Endodermal cell (in vitro differentiated cells): Measurements from ENCODE around the gene EPHA4. TPM values are rescaled to one million over a fixed set of nuclear protein-coding genes. Genes with fewer than 3 reads are reported as not detected.

Experiments
- DNase-seq: peaks from one replicate; pipeline ENCODE4 v3.0.0-alpha.2; 2017
- H3K27ac ChIP-seq: 2 replicates; pipeline ENCODE4 v1.5.1; 2013; ENCODE audit warnings: mild to moderate bottlenecking, low read depth, low read length, moderate library complexity
- H3K27me3 ChIP-seq: 2 replicates; pipeline ENCODE4 v1.6.1; 2013; ENCODE audit warnings: mild to moderate bottlenecking, low read length, moderate library complexity; ENCODE audit not compliant: insufficient read depth, control insufficient read depth, poor library complexity, severe bottlenecking
- H3K36me3 ChIP-seq: 2 replicates; pipeline ENCODE4 v1.7.0; 2013; ENCODE audit warnings: mild to moderate bottlenecking, low read length, moderate library complexity; ENCODE audit not compliant: control insufficient read depth, insufficient read depth
- H3K4me1 ChIP-seq: one replicate; pipeline ENCODE4 v1.7.0; 2013; ENCODE audit warnings: low read length; ENCODE audit not compliant: control insufficient read depth, insufficient read depth
- H3K4me3 ChIP-seq: 2 replicates; pipeline ENCODE4 v1.5.1; 2013; ENCODE audit warnings: mild to moderate bottlenecking, low read length, moderate library complexity
- H3K9ac ChIP-seq: 2 replicates; pipeline ENCODE4 v1.6.1; 2013; ENCODE audit warnings: mild to moderate bottlenecking, low read length, moderate library complexity; ENCODE audit not compliant: poor library complexity, severe bottlenecking; ENCODE audit errors: extremely low read depth
- H3K9me3 ChIP-seq: 2 replicates; pipeline ENCODE4 v1.6.1; 2013; ENCODE audit warnings: mild to moderate bottlenecking, low read length, moderate library complexity; ENCODE audit not compliant: control insufficient read depth
- H3K27ac Mint-ChIP-seq: 2 replicates; pipeline ENCODE4 v1.8.0; 2020; ENCODE audit warnings: mixed read lengths
- H3K27me3 Mint-ChIP-seq: 2 replicates; pipeline ENCODE4 v1.8.0; 2021; ENCODE audit warnings: mild to moderate bottlenecking, mixed read lengths; ENCODE audit not compliant: insufficient read depth
- H3K36me3 Mint-ChIP-seq: 2 replicates; pipeline ENCODE4 v1.8.0; 2020; ENCODE audit warnings: low read depth, mixed read lengths
- H3K4me1 Mint-ChIP-seq: 2 replicates; pipeline ENCODE4 v1.8.0; 2020; ENCODE audit warnings: mixed read lengths
- H3K4me3 Mint-ChIP-seq: 2 replicates; pipeline ENCODE4 v1.8.0; 2020; ENCODE audit warnings: mild to moderate bottlenecking, moderate library complexity, mixed read lengths
- H3K9me3 Mint-ChIP-seq: 2 replicates; pipeline ENCODE4 v1.8.0; 2020; ENCODE audit warnings: mild to moderate bottlenecking, mixed read lengths
- WGBS, 2 experiments: methylation state at CpG; one replicate each; pipeline versions ENCODE4 v1.1.5 to v1.1.7; 2013; ENCODE audit warnings: missing lambda C conversion rate in 2 of 2, mixed read lengths in 1 of 2; ENCODE audit not compliant: insufficient coverage in 1 of 2, insufficient read length in 1 of 2; 5-methylcytosine and 5-hydroxymethylcytosine counted together
- total RNA-seq, 2 donors: library from RNA; stranded (reverse); fragmentation: NEBNext Ultra II Directional in 1 of 2; extraction: Animal tissue kit (Norgen Biotek cat#: 25700) in 1 of 2; gene quantifications; 2 replicates in 1 of 2; 3 replicates in 1 of 2; pipeline ENCODE4 v1.2.1, GENCODE V29; 2021
- TF ChIP-seq, protein P1 (sequence below): fragments of 200-600 bp; sonication (generic); conservative IDR thresholded peaks from 2 replicates; pipeline ENCODE4 v1.5.0; 2021; ENCODE audit warnings: antibody characterized with exemption, mild to moderate bottlenecking

Gene EPHA4
- total RNA-seq, 2 donors from 2014 or later = 74.1 to 87.3 TPM

DNA sequence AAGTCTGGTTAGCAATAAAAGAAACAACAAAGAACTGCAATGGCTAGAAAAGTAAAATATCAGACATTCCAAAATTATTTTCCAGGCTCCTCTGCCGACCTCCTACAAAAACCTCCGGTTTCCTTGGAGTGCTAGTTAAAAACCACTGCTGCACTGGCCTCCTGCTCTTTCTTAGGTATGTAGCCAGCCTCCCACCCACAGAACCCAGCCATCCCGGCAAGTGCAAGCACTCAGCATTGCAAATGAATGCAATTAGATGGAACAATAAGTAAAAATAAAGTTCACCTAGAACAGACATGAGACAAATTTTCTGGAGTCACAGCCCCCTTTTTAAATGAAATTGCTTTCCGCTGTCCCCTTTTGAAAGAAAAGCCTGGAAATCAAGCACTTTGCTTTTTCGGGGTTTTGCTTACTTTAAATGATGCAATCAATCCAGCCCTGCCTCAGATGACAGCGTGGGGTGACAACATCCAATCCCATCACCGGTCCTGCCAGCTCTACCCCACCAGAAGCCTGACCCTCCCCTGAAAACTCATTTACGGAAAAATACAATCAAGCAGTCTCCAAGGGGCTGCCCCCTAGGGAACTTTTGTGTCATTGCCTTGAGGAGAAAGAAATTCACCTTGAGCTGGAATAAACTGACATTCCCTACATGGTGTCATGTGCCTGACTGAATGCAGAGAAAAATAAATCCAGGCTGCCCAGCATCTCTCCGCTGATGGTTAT lies 199.8 kb downstream of the EPHA4 start:
- 49 to 56% methylated on average over 4 to 9 of the region's 9 CpGs for WGBS, 2 experiments
- H3K4me3 ChIP-seq = no peak overlapping the region
- no peaks in the 10 kb centered on the region for H3K36me3 Mint-ChIP-seq
- TF ChIP-seq, protein P1, sequence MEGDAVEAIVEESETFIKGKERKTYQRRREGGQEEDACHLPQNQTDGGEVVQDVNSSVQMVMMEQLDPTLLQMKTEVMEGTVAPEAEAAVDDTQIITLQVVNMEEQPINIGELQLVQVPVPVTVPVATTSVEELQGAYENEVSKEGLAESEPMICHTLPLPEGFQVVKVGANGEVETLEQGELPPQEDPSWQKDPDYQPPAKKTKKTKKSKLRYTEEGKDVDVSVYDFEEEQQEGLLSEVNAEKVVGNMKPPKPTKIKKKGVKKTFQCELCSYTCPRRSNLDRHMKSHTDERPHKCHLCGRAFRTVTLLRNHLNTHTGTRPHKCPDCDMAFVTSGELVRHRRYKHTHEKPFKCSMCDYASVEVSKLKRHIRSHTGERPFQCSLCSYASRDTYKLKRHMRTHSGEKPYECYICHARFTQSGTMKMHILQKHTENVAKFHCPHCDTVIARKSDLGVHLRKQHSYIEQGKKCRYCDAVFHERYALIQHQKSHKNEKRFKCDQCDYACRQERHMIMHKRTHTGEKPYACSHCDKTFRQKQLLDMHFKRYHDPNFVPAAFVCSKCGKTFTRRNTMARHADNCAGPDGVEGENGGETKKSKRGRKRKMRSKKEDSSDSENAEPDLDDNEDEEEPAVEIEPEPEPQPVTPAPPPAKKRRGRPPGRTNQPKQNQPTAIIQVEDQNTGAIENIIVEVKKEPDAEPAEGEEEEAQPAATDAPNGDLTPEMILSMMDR = peak; percentile 79
- H3K27me3 Mint-ChIP-seq = no peaks in the 10 kb centered on the region
- H3K9me3 Mint-ChIP-seq = peaks cover 3% of the 10 kb centered on the region
- no peak overlapping the region for H3K4me3 Mint-ChIP-seq
- H3K36me3 ChIP-seq = no peaks in the 10 kb centered on the region
- peak overlapping the region; percentile 70 for H3K27ac ChIP-seq
- H3K4me1 Mint-ChIP-seq = peaks cover 10% of the 10 kb centered on the region
- H3K9ac ChIP-seq = no peak overlapping the region
- peak; percentile 85 for DNase-seq
- no peak overlapping the region for H3K27ac Mint-ChIP-seq
- H3K9me3 ChIP-seq = no peaks in the 10 kb centered on the region
- no peaks in the 10 kb centered on the region for H3K4me1 ChIP-seq
- no peaks in the 10 kb centered on the region for H3K27me3 ChIP-seq

DNA sequence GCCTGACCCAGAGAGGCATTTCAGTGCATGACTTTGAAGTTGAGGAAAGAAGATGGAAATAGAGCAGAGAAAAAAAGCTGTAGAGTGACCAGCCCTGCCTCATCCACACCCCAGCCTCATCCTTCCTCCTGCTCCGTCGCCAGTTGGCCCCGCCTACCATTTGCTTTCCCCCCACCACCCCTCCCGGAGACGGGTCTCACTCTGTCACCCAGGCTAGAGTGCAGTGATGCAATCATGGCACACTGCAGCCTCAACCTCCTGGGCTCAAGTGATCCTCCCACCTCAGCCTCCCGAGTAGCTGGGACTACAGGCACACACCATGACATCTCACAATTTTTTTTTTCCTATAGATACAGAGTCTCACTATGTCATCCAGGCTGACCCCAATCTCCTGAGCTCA lies 200.8 kb downstream of the EPHA4 start:
- WGBS, 2 experiments = 93 to 96% methylated on average over 5 to 6 of the region's 6 CpGs
- Mint-ChIP-seq H3K27ac (no peak overlapping the region), H3K4me3 (no peak overlapping the region), H3K9me3 (peaks cover 3% of the 10 kb centered on the region), H3K36me3 (no peaks in the 10 kb centered on the region), H3K4me1 (peaks cover 10% of the 10 kb centered on the region), H3K27me3 (no peaks in the 10 kb centered on the region)
- TF ChIP-seq, protein P1 = no peak
- Histone ChIP-seq H3K4me1 (no peaks in the 10 kb centered on the region), H3K4me3 (no peak overlapping the region), H3K9me3 (no peaks in the 10 kb centered on the region), H3K27me3 (no peaks in the 10 kb centered on the region), H3K9ac (no peak overlapping the region), H3K36me3 (no peaks in the 10 kb centered on the region), H3K27ac (no peak overlapping the region)
- DNase-seq = no peak

DNA sequence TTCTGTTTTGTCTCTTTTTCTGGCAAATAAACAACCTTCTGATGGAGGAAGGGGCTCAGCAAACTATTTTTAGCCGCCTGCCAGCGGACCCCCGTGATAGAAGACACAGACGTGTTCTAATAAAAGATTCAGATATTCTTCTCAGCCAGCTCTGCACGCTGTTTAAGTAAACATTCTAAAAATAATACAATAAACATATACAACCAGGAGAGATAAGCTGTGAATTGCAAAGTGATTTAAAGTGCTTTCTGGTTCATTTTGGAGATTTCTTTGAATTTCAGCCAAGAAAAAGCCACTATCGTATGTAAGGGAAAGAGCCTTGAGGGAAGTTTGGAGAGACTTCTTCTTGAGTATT lies 201.3 kb downstream of the EPHA4 start:
- WGBS, 2 experiments = 93% methylated on average over 3 to 6 of the region's 6 CpGs
- no peak for DNase-seq
- no peak overlapping the region for H3K4me3 Mint-ChIP-seq
- H3K4me3 ChIP-seq = no peak overlapping the region
- H3K9ac ChIP-seq = no peak overlapping the region
- no peaks in the 10 kb centered on the region for H3K36me3 ChIP-seq
- H3K36me3 Mint-ChIP-seq = no peaks in the 10 kb centered on the region
- no peaks in the 10 kb centered on the region for H3K27me3 ChIP-seq
- H3K27ac ChIP-seq = no peak overlapping the region
- H3K4me1 Mint-ChIP-seq = peaks cover 10% of the 10 kb centered on the region
- peaks cover 3% of the 10 kb centered on the region for H3K9me3 Mint-ChIP-seq
- no peaks in the 10 kb centered on the region for H3K27me3 Mint-ChIP-seq
- no peak overlapping the region for H3K27ac Mint-ChIP-seq
- no peaks in the 10 kb centered on the region for H3K9me3 ChIP-seq
- H3K4me1 ChIP-seq = no peaks in the 10 kb centered on the region
- TF ChIP-seq, protein P1 = no peak
